Testis (tissue), 2 donors: ENCODE data around the gene CDH2.

Experiments used
- POLR2A ChIP-seq: fragments of 450-650 bp; IDR thresholded peaks from one replicate; pipeline ENCODE4 v1.6.1; 2017; ENCODE audit warnings: antibody characterized with exemption, mild to moderate bottlenecking, moderate library complexity
- TF ChIP-seq, protein P1 (sequence below), 3 experiments: fragments of 450-650 bp in 2 of 3; fragments of 200-600 bp in 1 of 3; sonication (generic) in 1 of 3; IDR thresholded peaks; one replicate each; pipeline ENCODE4 v1.5.1; 2016 to 2019; ENCODE audit warnings: antibody characterized with exemption in 3 of 3, mild to moderate bottlenecking in 2 of 3, moderate library complexity in 1 of 3

DNA sequence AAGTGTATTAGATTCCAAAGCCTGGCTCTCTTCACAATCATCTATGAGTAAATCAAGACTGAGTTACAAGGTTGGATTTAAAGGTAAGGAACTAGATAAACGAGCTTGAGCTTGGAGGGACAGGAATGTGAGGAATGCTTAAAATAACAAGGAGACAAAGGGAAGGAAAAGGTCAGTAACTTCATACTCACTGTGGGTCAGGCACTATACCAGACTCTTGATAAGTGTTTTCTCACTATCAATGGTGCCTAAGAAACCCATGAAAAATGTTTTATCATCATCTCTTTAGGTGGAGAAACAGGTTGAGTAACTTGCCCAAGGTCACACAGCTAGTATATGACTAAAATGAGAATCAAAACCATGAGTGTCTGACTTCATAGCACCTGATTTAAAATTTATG, 212.1 kb downstream of the CDH2 start:
- TF ChIP-seq, protein P1, sequence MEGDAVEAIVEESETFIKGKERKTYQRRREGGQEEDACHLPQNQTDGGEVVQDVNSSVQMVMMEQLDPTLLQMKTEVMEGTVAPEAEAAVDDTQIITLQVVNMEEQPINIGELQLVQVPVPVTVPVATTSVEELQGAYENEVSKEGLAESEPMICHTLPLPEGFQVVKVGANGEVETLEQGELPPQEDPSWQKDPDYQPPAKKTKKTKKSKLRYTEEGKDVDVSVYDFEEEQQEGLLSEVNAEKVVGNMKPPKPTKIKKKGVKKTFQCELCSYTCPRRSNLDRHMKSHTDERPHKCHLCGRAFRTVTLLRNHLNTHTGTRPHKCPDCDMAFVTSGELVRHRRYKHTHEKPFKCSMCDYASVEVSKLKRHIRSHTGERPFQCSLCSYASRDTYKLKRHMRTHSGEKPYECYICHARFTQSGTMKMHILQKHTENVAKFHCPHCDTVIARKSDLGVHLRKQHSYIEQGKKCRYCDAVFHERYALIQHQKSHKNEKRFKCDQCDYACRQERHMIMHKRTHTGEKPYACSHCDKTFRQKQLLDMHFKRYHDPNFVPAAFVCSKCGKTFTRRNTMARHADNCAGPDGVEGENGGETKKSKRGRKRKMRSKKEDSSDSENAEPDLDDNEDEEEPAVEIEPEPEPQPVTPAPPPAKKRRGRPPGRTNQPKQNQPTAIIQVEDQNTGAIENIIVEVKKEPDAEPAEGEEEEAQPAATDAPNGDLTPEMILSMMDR (IDR thresholded peaks at IDR 0.05), result no peak
- no peak for TF ChIP-seq POLR2A
